Neural cell (in vitro differentiated cells): ENCODE measurements around the gene TCF20. TPM values are rescaled to one million over a fixed set of nuclear protein-coding genes. Genes with fewer than 3 reads are reported as not detected.

Source experiments
- H2AFZ ChIP-seq: fragments of 200-600, 300-800 bp; sonication (generic), shearing (Covaris generic); 2 replicates; pipeline ENCODE4 v1.6.0; 2014; ENCODE audit warnings: low read depth, mild to moderate bottlenecking, antibody characterized with exemption, low read length, moderate library complexity
- H3F3A ChIP-seq: fragments of 200-600 bp; shearing (Covaris generic); 2 replicates; pipeline ENCODE4 v1.6.1; 2016; ENCODE audit warnings: mild to moderate bottlenecking, moderate library complexity, mixed read lengths, antibody characterized with exemption, low read length; ENCODE audit not compliant: insufficient read depth, poor library complexity, severe bottlenecking
- H3K27ac ChIP-seq: fragments of 200-600, 300-800 bp; sonication (generic), shearing (Covaris generic); 2 replicates; pipeline ENCODE4 v1.5.1; 2014; ENCODE audit warnings: mild to moderate bottlenecking, low read length, moderate library complexity
- H3K27me3 ChIP-seq: fragments of 300-800, 200-600 bp; sonication (generic), shearing (Covaris generic); 2 replicates; pipeline ENCODE4 v1.6.0; 2014; ENCODE audit warnings: mild to moderate bottlenecking, low read depth, low read length, moderate library complexity; ENCODE audit not compliant: insufficient read depth
- H3K36me3 ChIP-seq: fragments of 300-800, 200-600 bp; sonication (generic), shearing (Covaris generic); 2 replicates; pipeline ENCODE4 v1.5.1; 2014; ENCODE audit warnings: mild to moderate bottlenecking, antibody characterized with exemption, low read length, moderate library complexity; ENCODE audit not compliant: insufficient read depth
- H3K4me2 ChIP-seq: fragments of 300-800, 200-600 bp; sonication (generic), shearing (Covaris generic); 2 replicates; pipeline ENCODE4 v1.6.0; 2014; ENCODE audit warnings: mild to moderate bottlenecking, low read length
- H3K4me3 ChIP-seq: fragments of 300-800, 200-600 bp; sonication (generic), shearing (Covaris generic); 2 replicates; pipeline ENCODE4 v1.5.1; 2014; ENCODE audit warnings: mild to moderate bottlenecking, low read length, moderate library complexity
- H3K79me2 ChIP-seq: fragments of 200-600 bp; shearing (Covaris generic); replicated peaks from 2 replicates; pipeline ENCODE4 v1.6.0; 2014; ENCODE audit warnings: mild to moderate bottlenecking, low read length, moderate library complexity; ENCODE audit not compliant: insufficient read depth
- H3K9ac ChIP-seq: fragments of 300-800, 200-600 bp; sonication (generic), shearing (Covaris generic); 2 replicates; pipeline ENCODE4 v1.6.1; 2016; ENCODE audit warnings: mild to moderate bottlenecking, low read length, mixed read lengths
- H3K9me2 ChIP-seq: fragments of 200-600 bp; shearing (Covaris generic); 2 replicates; pipeline ENCODE4 v1.6.1; 2016; ENCODE audit warnings: mild to moderate bottlenecking, low read length, mixed read lengths; ENCODE audit not compliant: insufficient read depth
- H3K9me3 ChIP-seq: fragments of 200-600, 300-800 bp; sonication (generic), shearing (Covaris generic); 2 replicates; pipeline ENCODE4 v1.6.1; 2016; ENCODE audit warnings: mild to moderate bottlenecking, mixed run types, low read length, moderate library complexity, mixed read lengths
- H4K20me1 ChIP-seq: fragments of 200-600 bp; shearing (Covaris generic); 2 replicates; pipeline ENCODE4 v1.6.1; 2016; ENCODE audit warnings: mild to moderate bottlenecking, mixed run types; ENCODE audit not compliant: insufficient read depth
- EP300 ChIP-seq: fragments of 450-650 bp; conservative IDR thresholded peaks from 2 replicates; pipeline ENCODE4 v1.6.1; 2014; ENCODE audit warnings: antibody characterized with exemption, mild to moderate bottlenecking, moderate library complexity; ENCODE audit not compliant: poor library complexity, severe bottlenecking
- EZH2 ChIP-seq: fragments of 200-600, 300-800 bp; shearing (Covaris generic), sonication (generic); IDR thresholded peaks from 2 replicates; pipeline ENCODE4 v1.6.1; 2014; ENCODE audit warnings: antibody characterized with exemption, low read length, borderline replicate concordance, mild to moderate bottlenecking; ENCODE audit not compliant: insufficient read depth, poor library complexity, severe bottlenecking
- POLR2AphosphoS5 ChIP-seq: IDR thresholded peaks from 2 replicates; pipeline ENCODE4 v1.6.1; 2012
- SMC3 ChIP-seq: fragments of 450-650 bp; conservative IDR thresholded peaks from 2 replicates; pipeline ENCODE4 v1.6.1; 2014; ENCODE audit warnings: antibody characterized with exemption, mild to moderate bottlenecking, moderate library complexity; ENCODE audit not compliant: poor library complexity
- TAF1 ChIP-seq: IDR thresholded peaks from 2 replicates; pipeline ENCODE4 v1.6.1; 2012; ENCODE audit warnings: low read depth
- polyA plus RNA-seq: library from polyadenylated mRNA; depleted of rRNA; stranded (reverse); fragments of >200 nt; gene quantifications from 2 replicates; pipeline ENCODE4 v1.2.3, GENCODE V29; 2014
- TF ChIP-seq, protein P1 (sequence below): fragments of 450-650 bp; IDR thresholded peaks from 2 replicates; pipeline ENCODE4 v1.5.1; 2014; ENCODE audit warnings: antibody characterized with exemption, mild to moderate bottlenecking, moderate library complexity; ENCODE audit not compliant: poor library complexity, severe bottlenecking
- TF ChIP-seq, protein P2 (sequence below): IDR thresholded peaks from 2 replicates; pipeline ENCODE4 v1.6.1; 2012; ENCODE audit warnings: borderline replicate concordance

TCF20 gene
- polyA plus RNA-seq, 1 donor from 2014 or later, result 21.9 TPM

DNA sequence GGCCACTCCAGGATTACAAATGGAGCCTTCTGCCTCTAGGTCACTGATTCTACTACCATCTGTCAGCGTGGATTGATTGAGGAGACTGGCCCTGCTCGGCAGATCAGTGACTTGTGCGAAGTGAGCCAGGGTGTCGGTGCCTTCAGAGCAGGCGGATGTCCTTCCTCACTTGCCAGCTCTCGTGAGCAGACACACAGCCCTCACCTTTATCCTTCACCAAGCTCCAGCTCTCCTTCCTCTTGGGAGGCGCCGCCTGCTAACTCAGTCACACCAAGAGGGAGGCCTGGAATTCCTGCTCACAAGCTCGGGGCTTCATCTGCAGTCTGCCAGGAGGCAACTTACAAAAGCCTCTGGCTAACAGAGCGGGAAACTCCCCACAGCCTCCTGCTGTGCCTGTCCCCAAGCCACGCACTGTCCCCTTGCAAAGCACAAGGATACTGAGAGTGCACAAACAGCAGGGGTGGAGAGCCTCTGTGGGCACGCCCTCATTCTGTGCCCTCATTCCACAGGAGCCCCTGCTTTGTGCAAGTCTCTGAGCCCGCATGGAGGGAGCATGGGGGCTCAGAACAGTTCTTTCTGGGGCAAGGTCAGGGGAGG is 3.5 kb upstream of the TCF20 start:
- Histone ChIP-seq H3K9me3 (no peaks in the 10 kb centered on the region), H3K27me3 (no peaks in the 10 kb centered on the region), H3K4me2 (no peak overlapping the region), H3K9ac (peak overlapping the region; percentile 29), H3K9me2 (no peaks in the 10 kb centered on the region), H3K27ac (no peak overlapping the region), H2AFZ (no peak overlapping the region), H3K36me3 (no peaks in the 10 kb centered on the region), H3K79me2 (peaks cover 23% of the 10 kb centered on the region), H3K4me3 (no peak overlapping the region), H3F3A (no peaks in the 10 kb centered on the region), H4K20me1 (peaks cover 11% of the 10 kb centered on the region)
- TF ChIP-seq, protein P1, sequence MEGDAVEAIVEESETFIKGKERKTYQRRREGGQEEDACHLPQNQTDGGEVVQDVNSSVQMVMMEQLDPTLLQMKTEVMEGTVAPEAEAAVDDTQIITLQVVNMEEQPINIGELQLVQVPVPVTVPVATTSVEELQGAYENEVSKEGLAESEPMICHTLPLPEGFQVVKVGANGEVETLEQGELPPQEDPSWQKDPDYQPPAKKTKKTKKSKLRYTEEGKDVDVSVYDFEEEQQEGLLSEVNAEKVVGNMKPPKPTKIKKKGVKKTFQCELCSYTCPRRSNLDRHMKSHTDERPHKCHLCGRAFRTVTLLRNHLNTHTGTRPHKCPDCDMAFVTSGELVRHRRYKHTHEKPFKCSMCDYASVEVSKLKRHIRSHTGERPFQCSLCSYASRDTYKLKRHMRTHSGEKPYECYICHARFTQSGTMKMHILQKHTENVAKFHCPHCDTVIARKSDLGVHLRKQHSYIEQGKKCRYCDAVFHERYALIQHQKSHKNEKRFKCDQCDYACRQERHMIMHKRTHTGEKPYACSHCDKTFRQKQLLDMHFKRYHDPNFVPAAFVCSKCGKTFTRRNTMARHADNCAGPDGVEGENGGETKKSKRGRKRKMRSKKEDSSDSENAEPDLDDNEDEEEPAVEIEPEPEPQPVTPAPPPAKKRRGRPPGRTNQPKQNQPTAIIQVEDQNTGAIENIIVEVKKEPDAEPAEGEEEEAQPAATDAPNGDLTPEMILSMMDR, result no peak
- no peak for TF ChIP-seq EZH2
- no peak for TF ChIP-seq TAF1
- TF ChIP-seq, protein P2, sequence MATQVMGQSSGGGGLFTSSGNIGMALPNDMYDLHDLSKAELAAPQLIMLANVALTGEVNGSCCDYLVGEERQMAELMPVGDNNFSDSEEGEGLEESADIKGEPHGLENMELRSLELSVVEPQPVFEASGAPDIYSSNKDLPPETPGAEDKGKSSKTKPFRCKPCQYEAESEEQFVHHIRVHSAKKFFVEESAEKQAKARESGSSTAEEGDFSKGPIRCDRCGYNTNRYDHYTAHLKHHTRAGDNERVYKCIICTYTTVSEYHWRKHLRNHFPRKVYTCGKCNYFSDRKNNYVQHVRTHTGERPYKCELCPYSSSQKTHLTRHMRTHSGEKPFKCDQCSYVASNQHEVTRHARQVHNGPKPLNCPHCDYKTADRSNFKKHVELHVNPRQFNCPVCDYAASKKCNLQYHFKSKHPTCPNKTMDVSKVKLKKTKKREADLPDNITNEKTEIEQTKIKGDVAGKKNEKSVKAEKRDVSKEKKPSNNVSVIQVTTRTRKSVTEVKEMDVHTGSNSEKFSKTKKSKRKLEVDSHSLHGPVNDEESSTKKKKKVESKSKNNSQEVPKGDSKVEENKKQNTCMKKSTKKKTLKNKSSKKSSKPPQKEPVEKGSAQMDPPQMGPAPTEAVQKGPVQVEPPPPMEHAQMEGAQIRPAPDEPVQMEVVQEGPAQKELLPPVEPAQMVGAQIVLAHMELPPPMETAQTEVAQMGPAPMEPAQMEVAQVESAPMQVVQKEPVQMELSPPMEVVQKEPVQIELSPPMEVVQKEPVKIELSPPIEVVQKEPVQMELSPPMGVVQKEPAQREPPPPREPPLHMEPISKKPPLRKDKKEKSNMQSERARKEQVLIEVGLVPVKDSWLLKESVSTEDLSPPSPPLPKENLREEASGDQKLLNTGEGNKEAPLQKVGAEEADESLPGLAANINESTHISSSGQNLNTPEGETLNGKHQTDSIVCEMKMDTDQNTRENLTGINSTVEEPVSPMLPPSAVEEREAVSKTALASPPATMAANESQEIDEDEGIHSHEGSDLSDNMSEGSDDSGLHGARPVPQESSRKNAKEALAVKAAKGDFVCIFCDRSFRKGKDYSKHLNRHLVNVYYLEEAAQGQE, result no peak

DNA sequence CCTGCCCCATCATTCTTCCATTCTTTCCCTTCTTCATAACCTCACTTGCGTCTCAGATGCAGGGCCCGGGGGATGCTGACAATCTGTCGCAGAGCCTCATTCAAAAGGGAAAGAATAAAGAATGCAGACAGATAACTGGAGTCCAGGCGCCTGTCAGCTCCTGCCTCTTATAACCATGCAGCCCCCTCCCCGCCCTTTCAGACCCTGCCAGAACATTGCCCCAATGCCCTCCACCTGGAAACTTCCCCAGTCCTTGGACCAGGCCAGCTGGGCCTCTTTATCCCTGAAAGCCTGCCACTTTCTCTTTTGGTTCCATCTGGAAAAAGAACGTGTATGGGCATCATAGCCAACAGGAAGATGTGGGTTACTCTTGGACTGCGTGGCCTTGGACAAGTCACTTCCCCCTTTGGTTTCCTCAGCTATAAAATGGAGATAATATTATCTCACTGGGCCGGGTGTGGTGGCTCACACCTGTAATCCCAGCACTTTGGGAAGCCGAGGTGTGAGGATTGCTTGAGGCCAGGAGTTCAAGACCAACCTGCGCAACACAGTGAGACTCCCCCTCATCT is 2.1 kb upstream of the TCF20 start:
- no peak overlapping the region for H3K27ac ChIP-seq
- peaks cover 33% of the 10 kb centered on the region for H3K79me2 ChIP-seq
- H3K4me3 ChIP-seq, result no peak overlapping the region
- no peaks in the 10 kb centered on the region for H3K9me3 ChIP-seq
- H2AFZ ChIP-seq, result no peak overlapping the region
- peaks cover 20% of the 10 kb centered on the region for H4K20me1 ChIP-seq
- no peak overlapping the region for H3K4me2 ChIP-seq
- H3K9me2 ChIP-seq, result no peaks in the 10 kb centered on the region
- no peaks in the 10 kb centered on the region for H3F3A ChIP-seq
- no peak overlapping the region for H3K9ac ChIP-seq
- TF ChIP-seq, protein P2, result no peak
- no peak for TF ChIP-seq EP300
- TF ChIP-seq POLR2AphosphoS5, result no peak
- TF ChIP-seq SMC3, result no peak
- H3K27me3 ChIP-seq, result no peaks in the 10 kb centered on the region
- H3K36me3 ChIP-seq, result no peaks in the 10 kb centered on the region
